ENCODE data around the gene IL17A.

IL17A gene

DNA sequence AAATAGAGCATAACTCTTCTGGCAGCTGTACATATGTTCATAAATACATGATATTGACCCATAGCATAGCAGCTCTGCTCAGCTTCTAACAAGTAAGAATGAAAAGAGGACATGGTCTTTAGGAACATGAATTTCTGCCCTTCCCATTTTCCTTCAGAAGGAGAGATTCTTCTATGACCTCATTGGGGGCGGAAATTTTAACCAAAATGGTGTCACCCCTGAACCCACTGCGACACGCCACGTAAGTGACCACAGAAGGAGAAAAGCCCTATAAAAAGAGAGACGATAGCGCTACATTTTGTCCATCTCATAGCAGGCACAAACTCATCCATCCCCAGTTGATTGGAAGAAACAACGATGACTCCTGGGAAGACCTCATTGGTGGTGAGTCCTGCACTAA, at the start of gene IL17A:
Gene IL17A, plus strand, starts transcription at position 301 of the 400 bp plus-strand sequence. Its CDS starts 57 bp downstream, at position 358.
- no peak for DNase-seq (ENCODE audit: low spot score)

DNA sequence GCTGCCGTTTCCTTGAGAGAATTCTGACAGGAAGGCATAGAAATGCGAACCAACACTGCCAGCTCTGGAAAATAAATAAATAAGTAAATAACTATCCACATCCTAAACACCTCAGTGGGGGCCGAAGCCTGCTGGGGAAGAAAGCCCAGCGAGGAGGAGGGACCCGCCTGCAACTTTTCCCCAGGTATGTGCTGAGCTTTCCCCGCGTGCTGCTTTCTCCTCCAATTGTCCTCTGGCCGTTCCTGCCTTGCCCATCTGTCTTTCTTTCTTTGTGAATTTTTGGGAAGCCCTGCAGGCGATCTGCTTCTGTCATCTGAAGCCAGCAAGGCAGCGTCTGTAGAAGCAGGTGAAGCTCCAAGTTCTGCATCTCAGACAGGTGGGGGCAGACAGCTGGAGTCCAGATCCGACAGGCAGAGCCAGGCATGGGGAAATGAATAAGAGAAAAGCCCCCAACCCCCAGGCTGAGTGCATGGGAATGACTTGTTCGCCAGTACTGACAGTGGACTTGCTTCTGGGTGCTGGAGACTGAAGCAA, 49.2 kb upstream of the IL17A start:
- no peak for DNase-seq (ENCODE audit: low spot score)

DNA sequence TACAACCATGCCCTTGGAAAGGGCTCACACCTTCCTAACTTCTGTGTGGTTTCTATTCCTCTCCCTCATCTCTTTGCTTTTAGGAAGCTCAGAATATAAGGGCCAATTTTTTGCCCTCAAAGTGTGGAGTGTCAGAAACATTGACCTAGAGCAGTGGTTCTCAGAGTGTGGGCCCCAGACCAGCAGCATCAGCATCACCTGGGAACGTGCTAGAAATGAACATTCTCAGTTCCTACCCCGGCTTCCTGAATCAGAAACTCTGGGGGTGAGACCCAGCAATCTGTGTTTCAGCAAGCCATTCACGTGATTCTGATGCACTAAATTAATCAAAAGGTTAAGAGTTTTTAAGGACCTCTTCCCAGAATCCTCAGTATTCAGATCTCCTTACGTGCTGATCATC, 47.9 kb upstream of the IL17A start:
- DNase-seq (ENCODE audit: low spot score) = no peak

DNA sequence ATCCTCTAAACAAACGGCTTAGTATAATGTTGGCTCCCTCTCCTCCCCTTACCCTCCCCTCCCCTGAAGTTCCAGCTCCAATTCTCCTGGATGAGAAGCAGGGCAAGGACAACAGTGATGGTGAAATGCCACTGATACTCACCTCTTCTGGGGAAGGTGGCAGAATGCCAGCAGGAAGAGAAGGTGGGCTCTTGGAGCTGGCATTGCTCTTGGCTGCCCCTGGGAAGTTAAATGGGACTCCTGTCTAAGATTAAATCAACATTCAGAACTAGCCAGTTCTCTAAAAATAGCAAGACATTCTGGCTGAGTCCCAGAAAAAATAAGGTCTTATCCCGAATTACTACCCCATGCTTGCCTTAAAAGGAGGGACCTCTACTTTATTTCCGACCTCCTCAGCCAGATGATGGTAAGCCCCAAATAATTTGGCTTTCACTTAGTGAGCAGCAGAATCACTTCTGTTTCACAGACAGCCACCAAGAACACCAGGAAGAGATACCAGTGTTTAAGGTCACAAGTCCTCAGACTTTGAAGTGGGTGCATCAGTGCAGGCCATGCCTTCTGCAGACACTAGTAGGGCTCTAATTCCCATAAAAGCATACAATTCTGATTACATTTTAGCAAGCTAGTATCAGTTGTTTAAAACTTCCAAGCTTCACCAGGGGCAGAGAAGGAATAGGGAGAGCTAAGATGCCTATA, 46.0 kb upstream of the IL17A start:
- no peak for DNase-seq (ENCODE audit: low spot score)

DNA sequence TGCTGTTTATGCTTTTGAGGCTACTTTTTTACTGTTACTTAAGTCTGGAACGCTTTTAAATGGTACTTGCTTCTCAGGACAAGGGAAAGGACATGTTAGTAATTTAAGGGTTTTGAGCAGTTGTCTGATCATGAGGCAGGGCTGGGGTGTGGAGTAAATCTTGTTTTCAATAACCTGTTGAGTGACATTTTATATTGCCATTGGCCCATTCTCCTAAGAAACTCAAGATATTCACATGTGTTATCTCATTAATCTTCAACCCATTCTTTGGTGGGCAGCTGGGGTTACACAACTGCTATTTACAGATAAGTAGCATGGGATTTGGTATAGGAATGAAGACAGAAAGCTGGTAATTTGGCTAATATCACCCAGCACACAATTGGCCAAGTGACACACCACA, 44.6 kb upstream of the IL17A start:
- DNase-seq (ENCODE audit: low spot score) = no peak

DNA sequence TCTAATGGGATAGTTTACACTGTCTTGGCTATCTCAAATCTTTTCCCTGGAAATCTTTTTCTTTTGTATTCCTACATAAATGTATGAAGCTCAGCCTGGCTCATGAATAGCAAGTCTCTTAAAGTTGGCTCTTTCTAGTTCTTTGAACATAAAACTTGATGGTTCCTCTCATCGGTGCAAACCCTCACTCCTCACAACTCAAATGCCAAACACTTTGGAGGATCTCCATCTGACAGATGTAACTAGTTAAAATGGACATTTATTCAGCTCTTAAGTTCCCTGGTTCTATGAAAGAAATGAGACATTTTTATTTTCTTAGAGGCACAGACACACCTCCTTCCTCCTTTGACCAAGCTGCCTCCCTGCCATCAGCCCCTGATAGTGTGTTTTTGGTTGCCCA, 43.6 kb upstream of the IL17A start:
- no peak for DNase-seq (ENCODE audit: low spot score)

DNA sequence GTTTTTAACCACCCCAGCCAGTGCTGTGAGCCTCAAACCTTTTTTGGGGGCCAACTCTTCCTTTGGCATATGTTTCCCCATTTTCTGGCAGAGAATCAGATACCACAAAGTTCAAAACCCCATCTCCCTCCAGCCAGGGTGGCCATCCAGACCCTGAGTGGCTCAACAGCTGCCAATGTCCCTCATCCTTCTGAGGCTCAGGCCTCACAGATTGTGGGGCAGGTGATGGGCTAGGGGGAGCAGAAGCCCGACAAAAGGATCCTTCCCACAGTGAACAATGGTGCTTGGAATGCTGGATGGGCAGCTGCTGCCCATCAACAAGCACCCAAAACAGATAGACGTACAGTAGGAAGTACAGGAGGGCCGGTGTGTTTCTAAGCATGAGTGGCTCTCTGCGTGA, 42.6 kb upstream of the IL17A start:
- DNase-seq (ENCODE audit: low spot score) = no peak

DNA sequence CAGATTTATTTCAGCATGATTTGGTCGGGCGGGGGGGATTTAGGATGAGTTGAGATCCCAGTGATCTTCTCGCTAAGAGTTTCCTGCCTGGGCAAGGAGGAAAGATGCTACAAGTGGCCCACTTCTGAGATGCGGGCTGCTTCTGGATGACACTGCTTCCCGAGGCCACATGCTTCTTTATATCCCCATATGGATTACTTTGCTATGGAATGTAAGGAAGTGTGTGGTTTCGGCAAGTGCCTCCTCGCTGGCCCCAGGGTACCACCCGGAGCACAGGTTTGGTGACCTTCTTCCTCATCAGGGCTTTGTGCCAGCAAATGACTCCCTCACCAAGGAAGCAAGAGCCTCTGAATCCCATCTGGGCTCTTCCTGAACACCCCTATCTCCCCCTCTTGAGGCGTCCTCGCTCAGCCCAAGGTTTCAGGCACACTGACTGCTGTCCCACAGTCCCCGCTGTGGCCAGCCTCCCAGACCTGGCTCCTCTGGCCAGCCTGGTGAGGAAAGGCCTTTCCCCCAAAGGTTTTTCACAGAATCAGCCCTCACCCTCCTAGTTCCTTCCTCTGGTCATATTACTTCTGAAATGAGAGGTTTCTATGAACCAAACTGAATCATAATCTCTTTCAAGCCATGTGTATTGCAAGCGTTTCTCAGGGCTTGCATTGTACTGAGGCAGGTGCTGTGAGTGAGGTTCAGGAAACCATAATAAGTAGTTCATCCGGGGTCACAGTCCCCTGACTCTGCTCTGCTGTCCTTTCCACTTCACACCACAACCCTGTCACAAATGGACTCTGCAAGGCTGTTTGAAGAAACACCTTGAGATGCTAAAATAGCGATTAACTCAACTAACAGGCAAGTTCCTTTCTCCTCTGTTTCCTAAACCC, 41.7 kb upstream of the IL17A start:
- DNase-seq (ENCODE audit: low spot score) = no peak

DNA sequence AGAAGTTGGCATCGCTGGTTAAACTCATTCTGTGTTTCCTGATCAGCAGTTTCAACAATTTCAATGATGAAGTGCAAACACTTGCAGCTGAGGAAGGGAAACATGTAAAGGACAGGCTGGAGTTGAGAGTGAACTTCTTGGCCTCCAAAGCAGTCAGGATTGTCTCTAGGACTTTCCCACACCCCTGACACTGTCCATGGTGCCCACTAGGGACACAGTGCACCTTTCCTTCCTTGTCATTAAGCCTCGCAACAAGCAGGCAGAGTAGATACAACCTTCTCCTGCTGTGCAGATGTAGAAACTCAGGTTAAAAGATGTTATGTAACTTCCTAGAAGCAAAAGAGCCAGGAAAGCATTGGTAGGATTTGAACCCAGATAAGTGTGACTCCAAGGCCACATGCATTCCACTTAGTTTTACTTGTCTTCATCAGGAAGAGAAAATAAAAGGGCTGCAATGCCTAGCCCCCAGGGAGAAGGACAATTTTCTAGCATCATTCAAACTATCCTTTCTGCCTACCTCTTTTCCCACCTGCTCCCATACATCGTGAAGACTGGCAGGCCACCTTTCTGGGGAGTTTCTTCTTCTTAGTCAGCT, 39.2 kb upstream of the IL17A start:
- no peak for DNase-seq (ENCODE audit: low spot score)

DNA sequence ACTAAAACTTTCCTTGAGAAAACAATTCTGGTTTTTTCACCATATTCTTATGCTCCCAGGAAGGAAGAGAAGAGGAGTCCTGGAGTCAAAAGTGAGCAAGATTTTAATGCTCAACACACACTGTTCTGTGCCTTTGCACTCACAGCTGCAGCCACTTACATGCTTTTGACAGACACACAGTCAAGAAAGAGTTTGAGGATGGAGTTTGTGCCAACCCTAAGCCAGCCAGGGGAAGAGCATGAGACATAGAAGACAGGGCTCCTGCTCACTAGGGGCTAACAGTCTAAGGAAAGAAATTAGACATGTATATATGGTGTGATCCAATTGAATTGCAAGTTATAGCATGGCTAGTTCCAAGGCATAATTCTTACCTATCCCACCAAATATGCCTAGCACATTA, 37.1 kb upstream of the IL17A start:
- DNase-seq (ENCODE audit: low spot score) = no peak

DNA sequence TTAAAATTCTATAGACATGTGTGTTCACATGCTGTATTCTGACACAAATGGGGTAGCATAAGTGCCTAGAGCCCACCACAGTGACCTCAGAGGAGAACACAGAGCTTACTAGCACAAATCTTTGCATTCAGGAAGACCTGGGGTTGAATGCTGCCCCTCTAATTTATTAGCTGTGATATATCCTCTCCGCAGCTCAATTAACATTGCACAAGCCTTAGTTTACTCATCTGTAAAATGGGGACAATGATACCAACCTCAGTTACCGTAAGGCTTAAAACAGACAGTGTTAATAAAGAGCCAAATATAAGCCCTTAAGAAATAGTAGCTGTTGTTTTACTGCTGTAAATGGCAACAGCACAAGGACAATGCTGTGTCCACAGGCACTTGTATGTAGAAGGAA, 36.2 kb upstream of the IL17A start:
- DNase-seq (ENCODE audit: low spot score) = no peak

DNA sequence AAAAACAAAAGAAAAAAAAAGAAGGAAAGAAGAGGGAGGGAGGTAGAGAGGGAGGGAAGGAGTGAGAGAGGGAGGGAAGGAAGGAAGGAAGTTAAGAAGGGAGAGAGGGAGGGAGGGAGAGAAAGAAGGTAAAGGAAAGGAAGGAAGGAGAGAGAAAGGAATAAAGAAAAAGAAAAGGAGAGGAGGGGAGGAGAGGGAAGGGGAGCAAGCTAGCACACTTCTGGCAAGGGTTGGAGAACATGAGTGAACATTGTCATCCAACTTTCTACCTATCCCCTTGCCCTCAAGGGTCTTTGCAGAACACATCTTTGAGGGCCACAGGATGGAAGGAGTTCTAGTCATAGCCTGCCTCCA, 34.1 kb upstream of the IL17A start:
- DNase-seq (ENCODE audit: low spot score) = no peak

DNA sequence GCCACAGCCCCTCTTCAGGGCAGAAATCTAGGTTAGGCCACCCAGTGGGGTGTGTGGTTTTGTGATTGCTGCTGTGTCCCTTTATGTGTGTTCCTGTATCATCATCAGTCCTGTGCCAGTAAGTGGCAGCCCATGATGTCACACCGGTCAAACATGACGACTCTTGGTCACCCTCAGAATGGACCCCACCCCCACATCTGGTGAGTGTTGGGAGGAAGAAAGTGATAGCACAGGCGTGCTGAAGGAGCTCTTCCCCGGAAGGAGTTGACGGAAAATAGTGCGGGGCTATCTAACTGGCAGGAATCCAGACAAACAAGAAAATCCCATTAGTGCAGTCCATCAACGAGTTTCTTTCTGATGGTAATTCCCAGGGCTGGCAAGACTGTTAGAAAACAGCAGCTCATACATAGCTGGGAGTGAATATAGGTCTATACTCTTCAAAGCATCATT, 33.4 kb upstream of the IL17A start:
- no peak for DNase-seq (ENCODE audit: low spot score)

DNA sequence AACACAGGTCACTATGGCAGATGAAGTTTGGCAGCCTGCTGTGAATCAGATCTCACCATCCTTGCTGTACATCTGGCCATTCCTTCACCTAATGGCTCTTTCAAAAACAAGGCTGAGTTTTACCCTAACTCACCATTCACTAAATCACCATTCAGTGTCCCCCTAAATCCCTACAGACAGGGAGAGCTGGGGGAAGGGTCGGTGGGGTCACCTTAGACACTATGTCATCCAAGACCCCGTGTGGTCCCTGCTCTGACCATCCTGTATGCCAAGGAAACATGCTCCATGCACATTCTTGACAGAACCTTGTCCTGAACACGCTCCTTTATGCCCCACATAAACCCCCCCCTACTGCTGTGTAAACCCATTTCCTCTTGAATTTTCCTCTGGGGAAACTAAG, 31.8 kb upstream of the IL17A start:
- DNase-seq (ENCODE audit: low spot score) = no peak

DNA sequence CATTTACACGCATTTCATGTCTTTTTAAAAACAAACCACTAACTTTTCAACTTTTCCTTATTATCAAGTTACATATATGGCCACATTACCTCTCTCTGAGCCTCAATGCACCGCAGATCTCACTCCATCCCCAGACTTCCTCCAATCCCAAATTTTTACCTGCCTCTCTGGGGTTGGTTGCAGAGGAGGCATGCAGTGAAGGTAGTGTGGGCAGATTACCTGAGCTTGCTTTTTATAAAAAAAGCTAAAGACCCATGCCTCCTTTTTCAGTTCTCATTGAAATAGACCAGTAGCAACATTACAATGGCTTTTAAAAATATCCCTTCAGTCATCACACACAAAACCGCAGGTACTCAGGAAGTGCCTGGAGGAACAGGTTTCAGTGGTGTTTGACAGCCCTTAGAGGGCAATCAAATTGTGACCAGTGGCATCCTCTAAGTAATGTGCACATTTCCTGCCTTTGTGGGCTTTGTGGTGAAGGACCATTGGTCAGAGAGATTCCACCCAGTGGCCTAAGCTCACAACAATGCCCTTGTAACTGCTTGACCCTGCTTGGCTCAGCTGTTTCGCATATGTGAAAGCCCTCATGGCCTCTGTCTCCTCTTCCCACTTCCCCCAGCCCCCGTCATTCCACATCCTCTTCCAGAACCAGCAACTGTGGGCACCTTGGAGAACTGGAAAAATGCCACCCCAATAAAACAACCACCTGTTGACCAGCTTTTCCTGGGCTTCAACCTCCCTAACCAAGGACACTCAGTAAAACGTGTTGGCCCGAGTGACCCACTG, 30.2 kb upstream of the IL17A start:
- DNase-seq (ENCODE audit: low spot score) = no peak

DNA sequence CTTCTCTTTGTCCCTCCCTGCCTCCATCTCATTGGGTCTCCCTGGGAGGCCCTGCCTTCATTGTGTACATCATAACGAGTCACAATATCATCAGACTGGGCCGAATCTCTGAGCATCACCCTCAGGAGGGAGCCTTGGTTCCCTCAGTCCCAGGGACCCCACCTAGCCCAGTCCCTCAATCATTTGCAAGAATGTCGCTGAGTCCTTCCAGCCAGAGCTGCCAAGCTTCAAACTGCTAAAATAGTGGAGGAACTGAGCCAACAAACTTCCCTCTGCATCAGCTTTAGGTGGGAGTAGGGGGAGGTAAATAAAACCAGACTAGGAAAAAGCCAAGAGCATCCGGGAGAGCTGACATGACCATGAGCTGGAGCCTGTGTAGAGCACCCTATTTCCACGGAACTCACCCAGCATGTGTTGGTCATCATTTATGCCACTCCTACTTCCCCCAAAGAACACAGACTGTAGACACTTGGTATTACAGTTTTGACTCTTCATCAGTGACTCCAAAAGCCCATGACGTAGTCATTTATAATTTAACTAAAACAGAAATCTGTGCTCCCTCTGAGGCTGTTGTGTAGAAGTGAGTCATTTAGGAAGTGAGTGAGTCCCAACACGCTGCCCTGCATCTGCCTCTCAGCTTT, 28.8 kb upstream of the IL17A start:
- DNase-seq (ENCODE audit: low spot score) = no peak

DNA sequence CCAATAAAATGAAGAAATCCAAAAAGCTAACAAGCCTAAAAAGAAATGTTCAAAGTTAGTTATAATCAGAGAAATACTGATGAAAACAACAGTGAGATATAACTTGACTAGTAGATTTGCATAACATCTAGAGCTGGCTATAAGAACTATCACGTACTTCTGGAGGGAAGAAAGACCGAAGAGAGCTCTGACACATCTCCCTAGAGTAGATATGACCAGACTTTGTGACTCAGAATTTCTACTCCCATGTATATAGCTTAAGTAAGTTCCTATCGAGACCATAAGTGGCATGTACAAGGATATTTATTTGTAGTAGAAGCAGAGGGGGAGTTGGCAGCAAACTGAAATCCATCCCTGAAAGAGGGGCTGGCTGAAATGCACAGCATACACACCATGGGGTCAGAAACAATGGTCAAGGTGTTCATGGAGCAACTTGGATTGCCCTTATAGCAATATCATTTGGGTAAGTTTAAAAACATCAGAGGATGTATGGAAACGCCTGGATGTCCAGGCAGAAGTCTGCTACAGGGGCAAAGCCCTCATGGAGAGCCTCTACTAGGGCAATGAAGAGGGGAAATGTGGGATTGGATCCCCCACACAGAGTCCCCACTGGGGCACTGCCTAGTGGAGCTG, 25.6 kb upstream of the IL17A start:
- DNase-seq (ENCODE audit: low spot score) = no peak

DNA sequence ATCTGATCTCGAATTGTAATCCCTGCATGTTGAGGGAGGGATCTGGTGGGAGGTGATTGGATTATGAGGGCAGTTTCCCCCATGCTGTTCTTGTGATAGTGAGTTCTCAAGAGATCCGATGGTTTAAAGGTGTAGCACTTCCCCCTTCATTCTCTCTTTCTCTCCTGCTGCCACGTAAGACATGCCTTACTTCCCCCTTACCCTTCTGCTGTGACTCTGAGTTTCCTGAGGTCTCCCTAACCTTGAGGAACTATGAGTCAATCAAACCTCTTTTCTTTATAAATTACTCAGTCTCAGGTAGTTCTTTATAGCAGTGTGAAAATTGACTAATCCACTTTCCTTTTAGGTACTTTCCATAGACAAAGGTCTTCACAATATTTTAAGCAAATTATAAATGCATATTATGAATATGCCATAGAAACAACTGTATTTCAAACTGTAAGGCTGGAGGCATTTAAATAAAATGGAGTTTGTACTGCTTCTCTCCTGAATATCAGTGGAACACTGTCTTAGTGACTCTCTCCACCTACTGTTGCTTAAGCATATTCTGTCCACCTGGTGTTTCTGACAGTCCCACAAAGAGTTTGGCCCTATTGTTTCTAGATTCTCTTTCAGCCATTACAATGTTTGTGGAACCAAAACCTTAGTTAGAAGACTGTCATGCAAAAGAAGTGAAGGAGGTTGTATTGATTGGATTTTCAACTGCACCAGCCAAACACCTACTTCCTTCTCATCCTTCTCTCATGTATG, 24.3 kb upstream of the IL17A start:
- DNase-seq (ENCODE audit: low spot score) = no peak

DNA sequence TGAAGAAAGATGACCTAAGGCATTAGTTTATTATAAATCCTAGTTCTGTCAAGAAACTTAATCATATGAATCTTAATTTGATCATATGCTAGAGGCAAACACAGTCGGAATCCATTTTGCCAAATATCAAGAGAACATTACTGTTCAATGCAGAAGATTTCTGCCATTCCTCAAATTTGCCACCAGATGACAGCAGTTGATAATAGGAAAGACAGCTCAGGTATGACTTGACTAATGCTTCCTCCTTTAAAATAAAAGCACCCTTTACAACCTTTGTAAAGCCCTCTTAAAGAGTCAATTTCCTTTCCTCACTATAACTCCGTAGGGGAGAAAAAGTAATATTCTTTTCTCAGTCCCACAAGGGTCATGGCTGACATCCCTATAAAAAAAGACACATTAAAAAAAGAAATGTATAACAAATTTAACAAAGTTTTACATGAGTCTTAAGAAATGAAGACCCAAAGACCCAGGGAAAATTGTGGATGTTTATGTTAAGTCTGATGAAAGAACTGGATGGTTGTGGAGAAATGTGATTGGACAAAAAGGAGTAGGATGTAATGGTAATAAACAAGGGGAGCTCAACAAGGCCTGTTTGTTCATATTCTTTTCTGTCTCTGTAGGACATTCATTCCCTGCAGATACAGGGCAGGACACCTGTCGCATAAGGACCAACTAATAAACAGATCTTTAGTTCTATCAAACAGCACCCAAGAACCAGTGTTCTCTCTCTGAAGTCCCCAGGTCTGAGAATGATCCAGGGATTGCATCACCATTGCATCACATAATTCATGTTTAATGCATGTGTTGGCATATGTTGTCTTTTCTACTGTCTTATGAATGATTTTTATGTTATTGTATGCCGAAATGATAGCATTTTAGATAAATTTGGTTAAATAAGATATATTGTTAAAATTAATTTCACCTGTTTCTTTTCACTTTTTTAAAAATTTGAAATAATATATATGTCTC, 23.0 kb upstream of the IL17A start:
- peak; percentile 21 for DNase-seq (ENCODE audit: low spot score)
